IgD-negative memory B cell (primary cell): ENCODE results near the gene AS3MT. TPM values are rescaled to one million over a fixed set of nuclear protein-coding genes. Genes with fewer than 3 reads are reported as not detected.
"Not testable (repeated sequence)": the region's sequence is repeated elsewhere in the genome, so short reads cannot be mapped to it uniquely, and the experiment has no call there.

Experiments
- H3K27ac Mint-ChIP-seq, 3 donors: one replicate each; pipeline ENCODE4 v1.8.0; 2020 to 2022; ENCODE audit warnings: mild to moderate bottlenecking in 3 of 3, mixed read lengths in 3 of 3, moderate library complexity in 1 of 3
- H3K27me3 Mint-ChIP-seq: one replicate; pipeline ENCODE4 v1.8.0; 2021; ENCODE audit warnings: mixed read lengths
- H3K36me3 Mint-ChIP-seq: one replicate; pipeline ENCODE4 v1.8.0; 2020; ENCODE audit warnings: mild to moderate bottlenecking, mixed read lengths
- H3K4me1 Mint-ChIP-seq, 3 donors: one replicate each; pipeline ENCODE4 v1.8.0; 2020 to 2022; ENCODE audit warnings: mixed read lengths in 3 of 3, mild to moderate bottlenecking in 1 of 3
- H3K4me3 Mint-ChIP-seq, 4 donors: one replicate each; pipeline ENCODE4 v1.8.0; 2020 to 2022; ENCODE audit warnings: mild to moderate bottlenecking in 4 of 4, mixed read lengths in 4 of 4, moderate library complexity in 3 of 4
- H3K9me3 Mint-ChIP-seq, 3 donors: one replicate each; pipeline ENCODE4 v1.8.0; 2020 to 2021; ENCODE audit warnings: mixed read lengths in 3 of 3, mild to moderate bottlenecking in 1 of 3
- polyA plus RNA-seq: library from polyadenylated mRNA; unstranded; fragments of 300-500 nt; fragmentation: Illumina TruSeq; gene quantifications from one replicate; pipeline ENCODE4 v1.2.3, GENCODE V29; 2021

Gene AS3MT
- polyA plus RNA-seq, 1 donor from 2014 or later, result not detected

DNA sequence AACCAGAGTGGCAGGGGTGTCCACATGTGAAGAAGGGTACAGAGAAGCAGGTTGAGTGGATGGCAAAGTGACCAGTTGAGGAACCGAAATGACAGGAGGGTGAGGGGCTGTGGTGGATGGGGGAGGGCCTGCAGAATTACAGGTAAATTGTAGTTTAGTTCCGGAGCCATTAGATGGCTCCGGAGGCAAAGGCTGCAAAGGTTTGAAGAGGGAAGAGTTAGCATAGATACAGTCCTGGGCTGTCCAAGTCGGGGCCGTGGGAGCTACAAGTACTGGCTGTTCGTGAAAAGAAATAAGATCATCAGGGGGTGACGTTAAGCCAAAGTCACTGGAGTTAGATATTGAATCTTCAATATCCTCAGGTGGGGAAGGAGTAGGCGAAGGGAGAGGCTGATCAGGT is 26.1 kb upstream of the AS3MT start:
- H3K4me1 Mint-ChIP-seq, H3K27ac Mint-ChIP-seq, H3K36me3 Mint-ChIP-seq, H3K4me3 Mint-ChIP-seq: not testable (repeated sequence)
- peaks cover 12% of the 10 kb centered on the region for H3K27me3 Mint-ChIP-seq
- peaks cover 3 to 11% (median 10%) of the 10 kb centered on the region in 3 donors for H3K9me3 Mint-ChIP-seq

DNA sequence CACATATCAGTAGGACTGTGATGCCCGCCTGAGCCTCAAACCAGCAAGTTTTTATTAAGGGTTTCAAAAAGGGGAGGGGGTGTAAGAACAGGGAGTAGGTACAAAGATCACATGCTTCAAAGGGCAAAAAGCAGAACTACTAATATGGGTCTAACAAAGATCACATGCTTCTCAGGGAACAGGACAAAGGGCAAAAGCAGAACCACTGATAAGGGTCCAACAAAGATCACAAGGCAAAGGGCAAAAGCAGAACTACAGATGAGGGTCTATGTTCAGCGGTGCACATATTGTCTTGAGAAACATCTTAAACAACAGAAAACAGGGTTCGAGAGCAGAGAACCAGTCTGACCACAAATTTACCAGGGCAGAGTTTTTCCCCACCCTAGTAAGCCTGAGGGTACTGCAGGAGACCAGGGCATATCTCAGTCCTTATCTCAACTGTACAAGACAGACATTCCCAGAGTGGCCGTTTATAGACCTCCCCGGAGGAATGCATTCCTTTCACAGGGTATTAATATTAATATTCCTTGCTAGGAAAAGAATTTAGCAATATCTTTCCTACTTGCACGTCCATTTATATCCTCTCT is 25.0 kb upstream of the AS3MT start:
- H3K27me3 Mint-ChIP-seq, result peaks cover 10% of the 10 kb centered on the region
- not testable (repeated sequence) for H3K36me3 Mint-ChIP-seq, H3K4me1 Mint-ChIP-seq, H3K9me3 Mint-ChIP-seq, H3K4me3 Mint-ChIP-seq, H3K27ac Mint-ChIP-seq

DNA sequence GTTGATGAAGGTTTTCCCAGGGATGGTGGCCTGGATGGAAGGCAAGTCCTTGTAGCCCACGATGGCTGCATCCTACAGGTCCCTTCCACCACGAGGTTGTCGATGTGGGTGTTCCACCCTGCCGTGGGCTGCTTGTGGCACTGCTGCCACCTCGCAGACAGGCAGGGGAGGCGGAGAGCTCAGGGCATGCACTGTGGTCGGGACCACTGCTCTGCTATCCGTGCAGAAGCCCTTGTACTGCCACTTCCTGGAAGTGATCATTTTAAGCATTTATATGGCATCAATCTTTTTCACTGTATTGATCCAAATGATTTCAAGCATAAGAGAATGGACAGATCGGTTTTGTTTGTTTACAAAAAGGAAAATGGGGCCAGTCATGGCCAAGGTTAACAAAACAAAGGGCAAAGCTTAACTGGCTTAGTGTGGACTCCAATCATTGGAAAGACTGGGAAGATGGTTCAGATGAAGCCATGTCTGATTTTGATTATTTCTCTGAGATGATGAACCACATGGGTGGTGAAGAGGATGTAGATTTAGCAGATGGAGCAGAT is 23.8 kb upstream of the AS3MT start:
- Mint-ChIP-seq H3K27me3 (peaks cover 6% of the 10 kb centered on the region), H3K9me3 (peaks cover 0 to 5% (median 0%) of the 10 kb centered on the region in 3 donors), H3K36me3 (peaks cover 1% of the 10 kb centered on the region), H3K27ac (no peak overlapping the region), H3K4me3 (no peak overlapping the region), H3K4me1 (no peaks in the 10 kb centered on the region)

DNA sequence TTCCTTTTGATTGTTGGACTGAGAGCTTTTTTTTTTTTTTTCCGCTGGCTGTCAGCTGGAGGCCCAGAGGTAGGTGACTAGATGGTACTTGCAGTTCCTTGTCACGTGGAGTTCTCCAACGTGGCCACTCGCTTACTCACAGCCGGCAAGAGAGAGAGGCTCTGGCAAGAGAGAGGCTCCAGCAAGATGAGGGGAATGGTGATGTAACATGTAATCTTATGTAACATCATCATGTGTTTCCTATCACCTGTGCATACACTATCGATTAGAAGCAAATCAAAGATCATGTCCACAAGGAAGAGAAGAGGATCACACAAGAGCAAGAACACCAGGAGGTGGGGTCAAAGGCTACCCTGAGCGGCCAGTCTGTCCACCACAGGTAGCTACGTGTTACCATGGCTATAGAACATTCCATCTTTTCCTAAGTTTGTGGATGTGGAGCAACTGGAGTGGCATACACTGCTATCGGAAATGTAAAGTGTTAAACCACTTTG is 19.2 kb upstream of the AS3MT start:
- no peaks in the 10 kb centered on the region for H3K9me3 Mint-ChIP-seq
- H3K27me3 Mint-ChIP-seq, result no peaks in the 10 kb centered on the region
- peaks cover 4 to 7% (median 6%) of the 10 kb centered on the region in 3 donors for H3K4me1 Mint-ChIP-seq
- H3K36me3 Mint-ChIP-seq, result peaks cover 1% of the 10 kb centered on the region
- peak overlapping the region in 1 of 4 donors; percentile 61 for H3K4me3 Mint-ChIP-seq
- H3K27ac Mint-ChIP-seq, result peak overlapping the region in 1 of 3 donors; percentile 55

DNA sequence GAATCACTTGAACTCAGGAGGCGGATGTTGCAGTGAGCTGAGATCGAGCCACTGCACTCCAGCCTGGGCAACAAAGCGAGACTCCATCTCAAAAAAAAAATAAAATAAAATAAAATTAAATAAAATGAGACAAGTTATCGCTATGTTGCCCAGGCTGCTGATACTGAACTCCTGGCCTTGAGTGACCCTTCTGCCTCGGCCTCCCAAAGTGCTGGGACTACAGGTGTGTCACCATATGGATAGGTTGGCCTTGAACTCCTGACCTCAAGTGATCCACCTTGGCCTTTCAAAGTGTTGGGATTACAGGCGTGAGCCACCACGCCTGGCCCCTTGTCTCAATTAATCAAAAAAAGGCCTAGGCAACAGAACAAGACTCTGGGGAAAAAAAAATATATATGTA is 16.0 kb upstream of the AS3MT start:
- H3K27me3 Mint-ChIP-seq, H3K27ac Mint-ChIP-seq, H3K36me3 Mint-ChIP-seq, H3K9me3 Mint-ChIP-seq, H3K4me1 Mint-ChIP-seq, H3K4me3 Mint-ChIP-seq: not testable (repeated sequence)

DNA sequence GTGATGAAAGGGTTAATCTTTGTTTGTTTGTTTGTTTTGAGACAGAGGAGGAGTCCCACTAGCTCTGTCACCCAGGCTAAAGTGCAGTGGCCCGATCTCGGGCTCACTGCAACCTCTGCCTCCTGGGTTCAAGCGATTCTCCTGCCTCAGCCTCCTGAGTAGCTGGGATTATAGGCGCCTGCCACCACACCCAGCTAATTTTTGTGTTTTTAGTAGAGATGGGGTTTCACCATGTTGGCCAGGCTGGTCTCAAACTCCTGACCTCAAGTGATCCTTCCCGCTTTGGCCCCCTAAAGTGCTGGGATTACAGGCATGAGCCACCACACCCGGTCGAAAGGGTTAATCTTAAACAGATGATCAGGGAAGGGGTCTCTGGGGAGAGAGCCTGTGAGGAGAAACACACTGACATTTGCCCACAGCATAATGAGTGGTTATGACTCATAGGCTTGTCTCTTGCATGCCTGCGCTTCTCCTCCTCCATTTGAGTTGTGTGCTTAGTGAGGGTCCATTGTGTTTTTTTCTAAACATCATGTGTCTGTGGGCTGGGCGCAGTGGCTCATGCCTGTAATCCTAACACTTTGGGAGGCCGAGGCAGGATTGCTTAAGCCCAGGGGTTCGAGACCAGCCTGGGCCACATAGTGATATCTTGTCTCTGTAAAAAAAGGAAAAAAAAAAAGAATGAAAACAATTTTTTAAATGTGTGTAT is 13.4 kb upstream of the AS3MT start:
- H3K9me3 Mint-ChIP-seq, H3K4me1 Mint-ChIP-seq, H3K27me3 Mint-ChIP-seq: not testable (repeated sequence)
- Mint-ChIP-seq H3K27ac (peak overlapping the region in 1 of 3 donors; percentile 34), H3K4me3 (peak overlapping the region in 1 of 4 donors; percentile 39), H3K36me3 (peaks cover 11% of the 10 kb centered on the region)

DNA sequence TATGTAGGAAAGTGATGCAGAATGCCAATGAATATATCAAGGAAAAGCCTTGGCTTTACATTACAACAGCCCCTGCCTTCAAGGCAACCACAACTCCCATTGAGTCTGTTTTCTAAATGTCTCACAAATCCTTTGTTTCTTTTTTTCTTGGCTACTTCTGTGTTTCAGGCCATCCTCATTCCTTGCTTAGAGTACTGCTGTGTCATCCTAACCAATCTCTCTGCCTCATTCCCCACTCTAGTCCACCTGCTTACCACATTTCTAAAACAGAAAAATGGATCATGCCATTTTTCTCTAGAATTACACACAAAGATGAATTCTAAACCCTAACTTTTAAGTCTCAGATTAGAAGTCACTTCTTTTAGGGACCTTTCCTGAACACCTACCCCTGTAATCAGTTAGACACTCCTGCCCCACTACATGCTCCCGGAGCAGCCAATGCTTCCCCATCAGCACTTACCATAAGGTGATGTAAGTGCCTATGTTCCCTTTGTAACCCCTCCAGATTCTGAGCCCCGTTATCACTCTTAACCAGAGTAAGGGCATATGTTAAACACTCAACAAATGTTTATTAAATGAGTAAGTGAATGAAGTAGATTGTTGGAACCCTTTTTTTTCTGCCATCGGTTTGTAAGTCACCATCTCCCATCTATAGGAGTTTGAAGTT is 12.4 kb upstream of the AS3MT start:
- H3K27ac Mint-ChIP-seq, result peak overlapping the region in 1 of 3 donors; percentile 10
- peak overlapping the region in 1 of 4 donors; percentile 2 for H3K4me3 Mint-ChIP-seq
- H3K4me1 Mint-ChIP-seq, result peaks cover 4 to 8% (median 7%) of the 10 kb centered on the region in 3 donors
- H3K36me3 Mint-ChIP-seq, result peaks cover 11% of the 10 kb centered on the region
- no peaks in the 10 kb centered on the region for H3K9me3 Mint-ChIP-seq
- H3K27me3 Mint-ChIP-seq, result no peaks in the 10 kb centered on the region

DNA sequence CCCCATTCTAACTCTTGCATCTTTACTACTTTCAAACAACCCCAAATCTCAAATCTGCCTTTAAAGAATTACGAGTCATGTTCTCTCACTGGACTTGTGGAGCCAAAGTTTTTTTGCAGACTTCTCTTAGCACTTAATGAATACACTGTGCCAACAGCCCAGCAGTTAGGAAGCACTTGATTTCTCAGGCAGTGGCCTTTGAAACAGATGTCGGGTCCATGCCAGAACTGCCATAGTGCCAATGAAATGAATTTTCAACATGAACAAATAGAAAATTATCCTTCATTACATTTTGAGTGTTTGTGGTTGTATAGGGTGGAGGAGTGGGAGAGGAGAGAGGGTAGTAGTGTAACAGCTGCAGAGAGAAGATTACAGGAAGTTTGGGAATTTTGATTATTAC is 9.4 kb upstream of the AS3MT start:
- Mint-ChIP-seq H3K4me3 (no peak overlapping the region), H3K9me3 (no peaks in the 10 kb centered on the region), H3K27ac (no peak overlapping the region), H3K4me1 (peaks cover 0 to 2% (median 0%) of the 10 kb centered on the region in 3 donors), H3K36me3 (peaks cover 11% of the 10 kb centered on the region), H3K27me3 (no peaks in the 10 kb centered on the region)

DNA sequence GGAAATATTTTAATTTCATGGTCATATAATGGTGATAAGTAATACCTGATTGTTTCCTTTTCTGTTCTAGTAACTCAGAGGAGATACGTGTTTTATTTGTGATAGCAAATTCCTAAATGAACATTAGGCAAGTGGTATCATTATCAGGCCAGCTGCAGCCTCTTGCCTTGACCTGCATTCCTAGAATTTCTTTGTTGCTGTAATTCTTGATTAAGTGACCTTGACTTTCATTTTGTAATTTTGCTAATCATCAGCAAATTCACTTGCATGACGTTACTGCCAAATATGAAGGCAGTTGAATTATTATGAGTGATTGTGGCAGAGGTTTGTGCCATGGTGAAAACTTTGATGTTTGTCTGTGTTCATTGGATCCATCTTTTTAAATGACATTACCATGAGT is 5.6 kb upstream of the AS3MT start:
- Mint-ChIP-seq H3K36me3 (peaks cover 8% of the 10 kb centered on the region), H3K4me3 (no peak overlapping the region), H3K27ac (no peak overlapping the region), H3K27me3 (peaks cover 1% of the 10 kb centered on the region), H3K4me1 (peaks cover 0 to 2% (median 0%) of the 10 kb centered on the region in 3 donors), H3K9me3 (peaks cover 0 to 2% (median 0%) of the 10 kb centered on the region in 3 donors)

DNA sequence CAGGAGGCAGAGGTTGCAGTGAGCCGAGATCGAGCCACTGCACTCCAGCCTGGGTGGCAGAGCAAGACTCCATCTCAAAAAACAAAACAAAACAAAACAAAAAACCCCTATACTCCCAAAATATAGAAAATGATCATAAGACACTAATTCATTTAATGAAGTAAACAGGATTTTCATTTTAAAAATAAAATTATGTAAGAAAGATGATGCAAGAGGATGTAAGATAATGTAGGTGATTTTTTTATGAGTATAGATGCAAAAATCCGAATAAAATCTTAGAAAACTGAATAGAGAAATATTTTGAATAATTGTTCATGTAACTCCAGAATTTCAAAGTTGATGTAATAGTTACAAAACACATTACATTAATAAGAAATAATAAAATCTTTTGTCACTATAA is 3.6 kb upstream of the AS3MT start:
- Mint-ChIP-seq H3K4me1 (peaks cover 5% of the 10 kb centered on the region in 3 donors), H3K36me3 (peaks cover 7% of the 10 kb centered on the region), H3K4me3 (no peak overlapping the region), H3K9me3 (peaks cover 0 to 2% (median 0%) of the 10 kb centered on the region in 3 donors), H3K27ac (no peak overlapping the region), H3K27me3 (peaks cover 10% of the 10 kb centered on the region)

DNA sequence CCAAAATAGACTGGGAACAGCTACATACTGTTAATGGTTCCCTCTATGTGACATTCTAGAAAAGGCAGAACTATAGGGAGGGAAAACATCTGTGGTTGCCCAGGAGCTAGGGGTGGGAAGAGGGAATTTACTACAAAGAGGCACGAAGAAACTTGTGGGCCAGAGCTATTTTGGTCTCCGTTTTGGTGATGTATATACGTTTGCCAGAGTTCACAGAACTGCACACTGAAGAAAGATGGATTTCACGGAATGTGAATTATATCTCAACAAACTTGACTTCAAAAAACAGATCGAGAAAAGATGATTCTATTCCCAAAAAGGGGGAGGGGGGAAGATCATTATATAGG is 386 bp upstream of the AS3MT start:
- peaks cover 7% of the 10 kb centered on the region for H3K36me3 Mint-ChIP-seq
- peaks cover 0 to 2% (median 0%) of the 10 kb centered on the region in 3 donors for H3K9me3 Mint-ChIP-seq
- peaks cover 5% of the 10 kb centered on the region in 3 donors for H3K4me1 Mint-ChIP-seq
- H3K27ac Mint-ChIP-seq, result no peak overlapping the region
- peak overlapping the region; percentile 4 to 74 (median 30) for H3K4me3 Mint-ChIP-seq
- H3K27me3 Mint-ChIP-seq, result peaks cover 12% of the 10 kb centered on the region

DNA sequence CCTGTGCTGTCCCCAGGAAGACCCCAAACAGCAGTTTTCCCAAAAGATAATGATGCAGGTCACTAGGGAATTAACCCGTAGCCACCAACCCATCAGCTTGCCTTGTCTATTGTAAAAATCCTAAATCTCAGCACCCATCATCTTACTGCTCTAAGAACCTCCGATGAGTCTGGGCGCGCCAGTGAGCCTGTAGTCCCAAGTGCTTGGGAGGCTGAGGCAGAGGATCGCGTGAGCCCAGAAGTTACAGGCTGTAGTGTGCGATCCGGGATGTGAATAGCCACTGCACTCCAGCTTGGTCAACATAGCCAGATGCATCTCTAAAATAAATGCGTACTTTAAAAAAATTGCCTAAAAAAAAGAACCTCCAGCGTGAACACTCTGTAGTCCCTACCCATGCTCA is 951 bp downstream of the AS3MT start:
- Mint-ChIP-seq H3K27me3 (peaks cover 12% of the 10 kb centered on the region), H3K4me1 (peaks cover 5% of the 10 kb centered on the region in 3 donors), H3K27ac (peak overlapping the region in 1 of 3 donors; percentile 40), H3K4me3 (peak overlapping the region in 1 of 4 donors; percentile 72), H3K36me3 (peaks cover 7% of the 10 kb centered on the region), H3K9me3 (peaks cover 0 to 2% (median 0%) of the 10 kb centered on the region in 3 donors)

DNA sequence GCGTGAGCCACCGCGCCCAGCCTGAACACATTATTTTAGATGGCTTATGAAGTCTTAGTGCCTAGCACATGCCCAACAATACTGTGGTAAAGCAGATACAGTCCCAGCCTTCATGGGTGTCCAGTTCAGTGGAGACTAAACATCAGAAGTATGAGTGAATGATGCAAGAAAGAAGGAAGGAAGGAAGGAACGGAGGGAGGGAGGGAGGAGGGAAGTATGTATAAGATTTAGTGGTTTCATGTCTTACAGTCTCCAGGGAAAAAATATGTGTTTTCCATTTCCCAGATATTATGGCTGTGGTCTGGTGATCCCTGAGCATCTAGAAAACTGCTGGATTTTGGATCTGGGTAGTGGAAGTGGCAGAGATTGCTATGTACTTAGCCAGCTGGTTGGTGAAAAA is 2.9 kb downstream of the AS3MT start:
- Mint-ChIP-seq H3K27ac (no peak overlapping the region), H3K36me3 (peaks cover 9% of the 10 kb centered on the region), H3K9me3 (peaks cover 0 to 2% (median 0%) of the 10 kb centered on the region in 3 donors), H3K27me3 (peaks cover 12% of the 10 kb centered on the region), H3K4me1 (peaks cover 5% of the 10 kb centered on the region in 3 donors), H3K4me3 (no peak overlapping the region)

DNA sequence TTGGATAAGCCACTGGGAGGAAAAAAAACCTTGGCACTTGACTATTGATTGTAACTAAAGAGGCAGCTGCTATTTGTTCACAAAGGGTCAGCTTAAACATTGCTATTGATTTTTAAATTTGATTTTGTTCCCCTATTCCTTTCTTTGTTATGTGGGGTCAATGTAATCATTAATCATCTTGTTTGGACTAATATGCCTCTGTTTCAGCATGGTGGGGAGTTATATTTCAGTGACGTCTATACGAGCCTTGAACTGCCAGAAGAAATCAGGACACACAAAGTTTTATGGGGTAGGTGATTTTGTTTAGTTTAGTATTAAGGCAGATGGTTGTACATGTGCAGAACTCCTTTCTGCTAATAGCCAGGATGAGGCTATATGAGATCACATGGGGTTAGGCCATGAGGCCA is 7.5 kb downstream of the AS3MT start:
- no peak overlapping the region for H3K4me3 Mint-ChIP-seq
- H3K9me3 Mint-ChIP-seq, result no peaks in the 10 kb centered on the region
- no peaks in the 10 kb centered on the region for H3K4me1 Mint-ChIP-seq
- no peaks in the 10 kb centered on the region for H3K27me3 Mint-ChIP-seq
- H3K27ac Mint-ChIP-seq, result no peak overlapping the region
- H3K36me3 Mint-ChIP-seq, result peaks cover 6% of the 10 kb centered on the region

DNA sequence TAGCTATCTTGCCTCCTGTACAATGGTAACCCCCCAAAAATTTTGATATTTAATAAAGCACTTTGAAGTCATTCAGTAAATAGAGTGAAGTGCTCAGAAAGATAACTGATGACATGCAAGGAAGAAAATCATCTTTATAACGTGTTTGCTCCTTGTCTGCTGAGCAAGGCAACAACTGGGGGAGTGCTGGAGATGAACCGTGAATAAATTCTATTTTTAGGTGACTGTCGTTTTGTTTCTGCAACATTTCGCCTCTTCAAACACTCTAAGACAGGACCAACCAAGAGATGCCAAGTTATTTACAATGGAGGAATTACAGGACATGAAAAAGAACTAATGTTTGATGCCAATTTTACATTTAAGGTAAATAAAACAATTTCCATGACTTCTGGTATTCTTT is 9.4 kb downstream of the AS3MT start:
- Mint-ChIP-seq H3K9me3 (no peaks in the 10 kb centered on the region), H3K36me3 (peaks cover 6% of the 10 kb centered on the region), H3K4me1 (no peaks in the 10 kb centered on the region), H3K27me3 (no peaks in the 10 kb centered on the region), H3K27ac (no peak overlapping the region), H3K4me3 (no peak overlapping the region)
